Colon (tissue), 2 donors: ENCODE measurements around the gene PSMD11.
"Not testable (repeated sequence)": the region's sequence is repeated elsewhere in the genome, so short reads cannot be mapped to it uniquely, and the experiment has no call there.

Experiments
- FAIRE-seq: peaks from 2 replicates; lab custom pipeline; 2012; peaks lifted over from hg19 to GRCh38; lab: Jason Lieb, UNC
- donor health status: control.
- donor health status: control.

The PSMD11 gene

GRCh38 chr17:32514606-32515005 lies 70.3 kb downstream of the PSMD11 start:
- no peak for FAIRE-seq

- FAIRE-seq = no peak
These were observed 71.5 kb downstream of the PSMD11 start for GRCh38 chr17:32515677-32516383.

GRCh38 chr17:32516450-32516849 lies 72.1 kb downstream of the PSMD11 start:
- FAIRE-seq = no peak

- FAIRE-seq = no peak
These were observed 72.8 kb downstream of the PSMD11 start for GRCh38 chr17:32516940-32517701.

GRCh38 chr17:32517982-32518381 lies 73.7 kb downstream of the PSMD11 start:
- FAIRE-seq = no peak

GRCh38 chr17:32518646-32519227 lies 74.4 kb downstream of the PSMD11 start:
- no peak for FAIRE-seq

GRCh38 chr17:32519228-32520103 lies 75.2 kb downstream of the PSMD11 start:
- FAIRE-seq = no peak

GRCh38 chr17:32520104-32520701 lies 75.9 kb downstream of the PSMD11 start:
- FAIRE-seq = no peak

GRCh38 chr17:32520737-32521404 lies 76.6 kb downstream of the PSMD11 start:
- no peak for FAIRE-seq

- no peak for FAIRE-seq
These were observed 78.8 kb downstream of the PSMD11 start for GRCh38 chr17:32523017-32523680.

GRCh38 chr17:32523827-32524552 lies 79.7 kb downstream of the PSMD11 start:
- FAIRE-seq = no peak

GRCh38 chr17:32524553-32524880 lies 80.2 kb downstream of the PSMD11 start:
- not testable (repeated sequence) for FAIRE-seq

- FAIRE-seq = no peak
These were observed 80.8 kb downstream of the PSMD11 start for GRCh38 chr17:32525122-32525521.

GRCh38 chr17:32527146-32527545 lies 82.8 kb downstream of the PSMD11 start:
- FAIRE-seq = no peak

- FAIRE-seq = no peak
These were observed 84.5 kb downstream of the PSMD11 start for GRCh38 chr17:32528825-32529224.

- no peak for FAIRE-seq
These were observed 85.3 kb downstream of the PSMD11 start for GRCh38 chr17:32529604-32530003.
